ENCODE results near the gene LYRM2.

LYRM2 gene

GRCh38 chr6:89526563-89526869 lies 112.0 kb downstream of the LYRM2 start:
- TF ChIP-seq CTCF (conservative IDR thresholded peaks at IDR 0.05; ENCODE audit: low read length), result no peak
- no peak overlapping the region for H3K4me3 ChIP-seq (ENCODE audit: low read length)
- no peak for DNase-seq (ENCODE audit: low read depth)

DNA sequence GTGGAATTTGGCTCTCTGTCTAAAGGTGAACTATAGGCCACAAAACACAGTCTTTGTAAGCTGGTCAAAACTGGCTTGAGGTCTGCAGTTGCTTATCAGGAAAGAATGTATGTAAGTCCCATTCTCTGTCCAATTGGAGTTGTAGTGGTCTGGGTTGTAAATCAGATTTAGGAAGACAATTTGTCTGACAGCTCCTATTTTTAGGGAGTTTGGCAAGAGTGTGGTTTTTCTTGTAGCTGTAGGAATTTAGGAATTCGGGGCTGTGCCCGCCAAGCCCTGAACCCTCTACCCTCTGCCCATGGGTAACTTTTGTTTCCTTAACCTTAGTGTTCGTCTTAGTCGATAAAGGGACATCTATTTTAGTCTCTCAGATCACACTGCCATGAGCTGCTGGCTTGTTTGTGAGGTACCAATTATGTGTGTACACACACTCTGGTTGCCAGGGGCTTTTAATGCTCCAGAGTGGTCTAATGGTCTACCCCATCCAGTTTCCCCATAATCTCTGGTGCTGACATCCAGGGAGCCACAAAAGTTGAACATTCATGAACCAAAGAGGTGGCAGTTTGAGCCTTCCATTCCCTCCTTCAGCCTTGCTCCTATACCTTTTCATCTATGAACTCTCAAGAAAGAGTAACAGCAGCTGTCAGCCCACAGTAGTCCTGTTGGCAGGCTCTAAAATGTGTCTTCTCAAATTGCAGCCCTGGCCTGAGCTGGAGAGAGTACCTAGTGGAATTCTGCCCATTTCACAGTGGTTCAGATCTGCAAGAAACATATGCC lies 112.6 kb downstream of the LYRM2 start:
- no peak for DNase-seq (ENCODE audit: low read depth)
- TF ChIP-seq CTCF (conservative IDR thresholded peaks at IDR 0.05; ENCODE audit: low read length), result no peak
- H3K4me3 ChIP-seq (ENCODE audit: low read length), result no peak overlapping the region

- no peak overlapping the region for H3K4me3 ChIP-seq (ENCODE audit: low read length)
- DNase-seq (ENCODE audit: low read depth), result no peak
- TF ChIP-seq CTCF (conservative IDR thresholded peaks at IDR 0.05; ENCODE audit: low read length), result no peak
These were observed 115.8 kb downstream of the LYRM2 start for GRCh38 chr6:89522778-89523177.

DNA sequence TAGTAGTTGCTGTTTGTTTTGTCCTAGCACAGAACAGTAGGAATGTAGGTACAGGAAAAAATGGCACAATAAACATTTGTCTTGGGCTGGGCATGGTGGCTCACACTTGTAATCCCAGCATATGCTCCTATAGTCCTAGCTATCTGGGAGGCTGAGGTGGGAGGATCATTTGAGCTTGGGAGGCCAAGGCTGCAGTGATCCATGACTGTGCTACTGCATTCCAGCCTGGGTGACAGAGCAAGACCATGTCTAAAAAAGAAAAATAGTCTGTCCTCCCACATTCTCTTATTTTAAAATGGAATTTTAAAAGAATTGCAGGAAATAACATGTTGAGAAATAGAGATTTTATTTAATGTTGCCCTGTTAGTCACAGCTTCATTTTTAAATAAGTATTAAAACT lies 117.8 kb downstream of the LYRM2 start:
- no peak for DNase-seq (ENCODE audit: low read depth)
- H3K4me3 ChIP-seq (ENCODE audit: low read length), result no peak overlapping the region
- TF ChIP-seq CTCF (conservative IDR thresholded peaks at IDR 0.05; ENCODE audit: low read length), result no peak

GRCh38 chr6:89518352-89519055 lies 120.0 kb downstream of the LYRM2 start:
- no peak for TF ChIP-seq CTCF (conservative IDR thresholded peaks at IDR 0.05; ENCODE audit: low read length)
- H3K4me3 ChIP-seq (ENCODE audit: low read length), result no peak overlapping the region
- no peak for DNase-seq (ENCODE audit: low read depth)

All from AG10803 (cell line).